ENCODE data around the gene SNTG2.
"Not testable (repeated sequence)": the region's sequence is repeated elsewhere in the genome, so short reads cannot be mapped to it uniquely, and the experiment has no call there.

SNTG2 gene

GRCh38 chr2:1101982-1102590 is 151.4 kb downstream of the SNTG2 start:
- DNase-seq, result no peak

GRCh38 chr2:1104364-1104763 is 153.7 kb downstream of the SNTG2 start:
- DNase-seq, result no peak

GRCh38 chr2:1106344-1106743 is 155.7 kb downstream of the SNTG2 start:
- not testable (repeated sequence) for DNase-seq

GRCh38 chr2:1115843-1116539 is 165.3 kb downstream of the SNTG2 start:
- DNase-seq, result no peak

- DNase-seq, result no peak
Measured at GRCh38 chr2:1117569-1117968, 166.9 kb downstream of the SNTG2 start.

GRCh38 chr2:1125217-1125616 is 174.6 kb downstream of the SNTG2 start:
- no peak for DNase-seq

- no peak for DNase-seq
Measured at GRCh38 chr2:1125633-1126370, 175.2 kb downstream of the SNTG2 start.

- DNase-seq, result no peak
Measured at GRCh38 chr2:1129982-1130381, 179.3 kb downstream of the SNTG2 start.

- DNase-seq, result no peak
Measured at GRCh38 chr2:1130922-1131321, 180.3 kb downstream of the SNTG2 start.

- DNase-seq, result peak; percentile 72
Measured at GRCh38 chr2:1132328-1132969, 181.8 kb downstream of the SNTG2 start.

GRCh38 chr2:1133896-1134295 is 183.2 kb downstream of the SNTG2 start:
- peak; percentile 35 for DNase-seq

- no peak for DNase-seq
Measured at GRCh38 chr2:1134629-1135028, 184.0 kb downstream of the SNTG2 start.

- no peak for DNase-seq
Measured at GRCh38 chr2:1136067-1136466, 185.4 kb downstream of the SNTG2 start.

- DNase-seq, result peak; percentile 20
Measured at GRCh38 chr2:1136846-1137245, 186.2 kb downstream of the SNTG2 start.

- DNase-seq, result no peak
Measured at GRCh38 chr2:1137264-1137663, 186.6 kb downstream of the SNTG2 start.

- DNase-seq, result no peak
Measured at GRCh38 chr2:1137913-1138391, 187.3 kb downstream of the SNTG2 start.

GRCh38 chr2:1140389-1141003 is 189.8 kb downstream of the SNTG2 start:
- peak; percentile 69 for DNase-seq

GRCh38 chr2:1141079-1141478 is 190.4 kb downstream of the SNTG2 start:
- no peak for DNase-seq

GRCh38 chr2:1143129-1143528 is 192.5 kb downstream of the SNTG2 start:
- DNase-seq, result no peak

GRCh38 chr2:1147873-1148612 is 197.4 kb downstream of the SNTG2 start:
- DNase-seq, result no peak

- no peak for DNase-seq
Measured at GRCh38 chr2:1150724-1151511, 200.3 kb downstream of the SNTG2 start.

Measured in activated CD4-positive, alpha-beta T cell treated with anti-CD3 and anti-CD28 coated beads for 48 hours (primary cell).